A172 (cell line): ENCODE measurements around the gene TNFAIP8L2. TPM values are rescaled to one million over a fixed set of nuclear protein-coding genes. Genes with fewer than 3 reads are reported as not detected.
"Not testable (repeated sequence)": the region's sequence is repeated elsewhere in the genome, so short reads cannot be mapped to it uniquely, and the experiment has no call there.

Experiments
- DNase-seq: peaks from one replicate; pipeline ENCODE4 v3.0.0-alpha.2; 2015; ENCODE audit warnings: low spot score
- total RNA-seq: library from RNA; depleted of rRNA; stranded (reverse); fragments of >200 nt; shearing (Covaris generic); gene quantifications from 2 replicates; pipeline ENCODE4 v1.2.3, GENCODE V29; 2014; rRNA removed

TNFAIP8L2 gene
- total RNA-seq, 1 experiment from 2014 or later: not detected

GRCh38 chr1:151189637-151190445 is 33.4 kb downstream of the TNFAIP8L2 start, which contains the start of gene VPS72:
Gene VPS72 (minus strand): TSS chr1:151190197. CDS start chr1:151190121, 76 bp downstream.
- peak; percentile 99 for DNase-seq

- no peak for DNase-seq
These were observed 35.6 kb downstream of the TNFAIP8L2 start for GRCh38 chr1:151192047-151192446.

DNA sequence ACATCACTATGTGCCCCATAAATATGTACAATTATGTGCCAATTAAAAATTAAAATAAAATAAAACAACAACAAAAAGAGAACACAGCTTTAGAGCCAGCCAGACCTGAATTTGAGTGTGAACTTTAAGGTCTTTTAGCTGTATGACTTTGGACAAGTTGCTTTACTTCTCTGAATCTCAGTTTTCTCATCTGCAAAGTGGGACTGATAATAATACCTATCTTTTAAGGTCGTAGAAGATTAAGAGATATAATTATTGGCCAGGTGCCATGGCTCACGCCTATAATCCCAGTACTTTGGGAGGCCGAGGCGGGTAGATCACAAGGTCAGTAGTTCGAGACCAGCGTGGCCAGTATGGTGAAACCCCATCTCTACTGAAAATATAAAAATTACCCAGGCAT is 36.9 kb downstream of the TNFAIP8L2 start:
- no peak for DNase-seq

- DNase-seq: peak; percentile 63
These were observed 37.4 kb downstream of the TNFAIP8L2 start for GRCh38 chr1:151193856-151194255.

- peak; percentile 100 for DNase-seq
These were observed 38.6 kb downstream of the TNFAIP8L2 start for GRCh38 chr1:151194894-151195594.

DNA sequence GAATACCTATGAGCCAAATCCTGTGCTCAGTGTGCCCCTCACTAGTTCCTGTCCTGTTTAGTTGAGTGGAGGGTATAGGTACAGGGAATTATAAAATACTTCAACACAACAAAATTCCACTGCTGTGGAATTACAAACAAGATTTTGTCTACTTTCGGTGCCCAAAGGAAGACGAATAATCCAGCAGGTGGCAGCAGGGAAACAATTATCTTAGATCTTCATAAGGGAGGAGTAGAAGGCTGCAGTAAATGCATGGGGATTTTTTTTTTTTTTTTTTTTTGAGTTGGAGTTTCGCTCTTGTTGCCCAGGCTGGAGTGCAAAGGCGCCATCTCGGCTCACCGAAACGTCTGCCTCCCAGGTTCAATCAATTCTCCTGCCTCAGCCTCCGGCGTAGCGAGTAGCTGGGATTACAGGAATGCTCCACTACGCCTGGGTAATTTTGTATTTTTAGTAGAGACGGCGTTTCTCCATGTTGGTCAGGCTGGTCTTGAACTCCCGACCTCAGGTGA is 39.9 kb downstream of the TNFAIP8L2 start:
- DNase-seq: peak; percentile 98

DNA sequence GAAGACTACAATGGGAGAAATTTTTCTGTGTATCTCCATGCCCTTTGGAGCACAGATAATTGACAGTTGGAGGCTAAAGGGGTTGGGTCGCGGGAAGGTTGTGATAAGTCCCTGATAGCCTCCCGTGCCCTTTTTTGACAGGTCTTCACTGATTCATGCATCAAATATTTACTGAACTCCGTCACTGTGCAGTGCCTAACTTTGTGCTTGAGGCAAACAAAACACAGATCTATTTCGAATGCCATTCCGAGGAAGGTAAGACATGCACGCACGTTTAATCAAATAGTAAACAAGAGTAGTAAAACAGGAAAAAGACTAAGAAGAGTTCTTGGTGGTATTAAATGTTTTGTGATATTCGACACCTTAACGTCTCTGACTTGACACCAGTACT is 41.4 kb downstream of the TNFAIP8L2 start:
- peak; percentile 74 for DNase-seq

- DNase-seq: peak; percentile 100
These were observed 42.0 kb downstream of the TNFAIP8L2 start, which contains the start of gene PIP5K1A for GRCh38 chr1:151198254-151199127. Gene PIP5K1A (plus strand): TSS chr1:151198552. CDS start chr1:151198997, 445 bp downstream.

DNA sequence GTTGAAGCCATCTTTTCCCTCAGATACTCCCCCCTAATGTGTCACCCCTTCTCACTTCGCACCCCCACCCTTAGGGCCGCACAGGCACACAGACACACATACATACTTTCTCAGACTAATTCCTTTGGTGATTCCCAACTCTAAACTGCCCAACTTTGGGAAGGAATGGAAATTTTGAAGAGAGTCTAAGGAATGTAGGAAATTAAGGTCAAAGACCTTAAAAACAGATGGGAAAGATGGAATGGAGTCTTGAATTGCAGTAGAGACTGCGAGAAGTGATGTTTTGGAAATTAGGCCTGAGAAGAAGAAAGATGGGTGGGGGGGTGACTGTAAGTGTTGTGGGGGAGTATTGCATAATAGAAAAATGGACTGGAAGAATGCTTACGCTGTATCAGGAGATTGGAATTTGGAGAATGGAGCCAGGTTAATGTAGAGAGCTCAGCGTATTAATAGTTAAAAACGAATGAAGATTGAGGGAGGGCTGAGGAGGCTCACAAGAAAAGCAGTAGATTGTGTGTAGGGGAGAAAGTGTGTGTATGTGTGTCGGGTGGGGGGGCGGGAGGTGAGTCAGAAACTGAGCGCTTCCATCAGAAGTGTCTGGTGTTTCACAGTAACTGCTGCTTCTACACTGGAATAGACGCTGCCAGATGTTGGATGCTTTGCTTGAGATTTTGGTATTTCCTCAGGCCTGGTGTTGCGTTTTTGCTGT is 43.6 kb downstream of the TNFAIP8L2 start:
- DNase-seq: peak; percentile 94

DNA sequence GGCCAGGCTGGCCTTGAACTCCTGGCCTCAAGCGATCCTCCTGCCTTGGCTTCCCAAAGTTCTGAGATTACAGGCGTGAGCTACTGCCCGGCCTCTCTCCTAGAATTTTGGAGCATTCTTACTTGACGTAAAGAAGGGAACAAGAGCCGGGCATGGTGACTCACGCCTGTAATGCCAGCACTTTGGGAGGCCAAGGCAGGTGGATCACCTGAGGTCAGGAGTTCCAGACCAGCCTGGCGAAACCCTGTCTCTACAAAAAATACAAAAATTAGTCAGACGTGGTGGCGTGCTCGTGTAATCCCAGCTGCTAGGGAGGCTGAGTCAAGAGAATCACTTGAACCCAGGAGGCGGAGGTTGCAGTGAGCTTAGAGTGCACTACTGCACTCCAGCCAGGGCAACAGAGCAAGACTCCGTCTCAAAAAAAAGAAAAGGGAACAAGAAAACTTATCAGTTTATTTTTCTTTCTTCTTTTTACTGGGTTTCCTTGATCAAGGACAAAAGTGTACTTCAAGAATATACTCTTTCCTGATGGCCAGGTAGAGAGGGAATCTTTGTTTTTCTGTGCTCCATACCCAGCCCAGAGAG is 49.0 kb downstream of the TNFAIP8L2 start:
- DNase-seq: not testable (repeated sequence)

Other genes starting within 250 kb of the TNFAIP8L2 start
- 55.4 and 56.8 TPM in 2 replicates for gene SETDB1, start 230.3 kb upstream of the TNFAIP8L2 start, total RNA-seq
- gene CERS2, start 181.8 kb upstream of the TNFAIP8L2 start, total RNA-seq: 376 and 393 TPM in 2 replicates
- 18.2 and 20.6 TPM in 2 replicates for gene ANXA9, start 174.4 kb upstream of the TNFAIP8L2 start, total RNA-seq
- gene MINDY1, start 149.7 kb upstream of the TNFAIP8L2 start, total RNA-seq: 9.3 and 10.6 TPM in 2 replicates
- 18.8 and 19.0 TPM in 2 replicates for gene PRUNE1, start 148.2 kb upstream of the TNFAIP8L2 start, total RNA-seq
- gene BNIPL, start 120.1 kb upstream of the TNFAIP8L2 start, total RNA-seq: 0.38 and 0.86 TPM in 2 replicates
- 3.7 and 6.9 TPM in 2 replicates for gene C1orf56, start 108.9 kb upstream of the TNFAIP8L2 start, total RNA-seq
- gene CDC42SE1, start 97.0 kb upstream of the TNFAIP8L2 start, total RNA-seq: 149 and 150 TPM in 2 replicates
- gene MLLT11, start 96.3 kb upstream of the TNFAIP8L2 start, total RNA-seq: 99.2 and 101 TPM in 2 replicates
- gene GABPB2, start 85.9 kb upstream of the TNFAIP8L2 start, total RNA-seq: 2.9 and 4.7 TPM in 2 replicates
- gene SEMA6C, start 10.0 kb upstream of the TNFAIP8L2 start, total RNA-seq: 2.5 and 4.4 TPM in 2 replicates
- 19.6 and 21.6 TPM in 2 replicates for gene LYSMD1, start 9.3 kb downstream of the TNFAIP8L2 start, total RNA-seq
- gene SCNM1, start 9.5 kb downstream of the TNFAIP8L2 start, total RNA-seq: 105 and 107 TPM in 2 replicates
- gene TMOD4, start 19.3 kb downstream of the TNFAIP8L2 start, total RNA-seq: 0.17 and 0.57 TPM in 2 replicates
- gene VPS72, start 33.5 kb downstream of the TNFAIP8L2 start, total RNA-seq: 163 and 207 TPM in 2 replicates
- 87.5 and 102 TPM in 2 replicates for gene PIP5K1A, start 41.9 kb downstream of the TNFAIP8L2 start, total RNA-seq
- 568 and 570 TPM in 2 replicates for gene PSMD4, start 98.1 kb downstream of the TNFAIP8L2 start, total RNA-seq
- gene ZNF687, start 125.7 kb downstream of the TNFAIP8L2 start, total RNA-seq: 34.7 and 36.2 TPM in 2 replicates
- gene PI4KB, start 170.8 kb downstream of the TNFAIP8L2 start, total RNA-seq: 86.6 and 99.4 TPM in 2 replicates
- gene RFX5, start 190.6 kb downstream of the TNFAIP8L2 start, total RNA-seq: 73.0 and 104 TPM in 2 replicates
- gene SELENBP1, start 216.1 kb downstream of the TNFAIP8L2 start, total RNA-seq: 0.22 and 0.41 TPM in 2 replicates
- 1,122 and 1,186 TPM in 2 replicates for gene PSMB4, start 242.9 kb downstream of the TNFAIP8L2 start, total RNA-seq